Tibial nerve (tissue), 3 donors: ENCODE data around the gene APCDD1.

ENCODE experiments used
- POLR2A ChIP-seq, 2 donors: fragments of 450-650 bp; IDR thresholded peaks; one replicate each; pipeline ENCODE4 v1.6.1; 2017; ENCODE audit warnings: antibody characterized with exemption in 2 of 2, mild to moderate bottlenecking in 2 of 2, moderate library complexity in 2 of 2
- TF ChIP-seq, protein P1 (sequence below), 5 experiments: fragments of 200-600 bp in 3 of 5; fragments of 450-650 bp in 2 of 5; sonication (generic) in 3 of 5; IDR thresholded peaks; one replicate each; pipeline ENCODE4 v1.5.1; 2016 to 2019; ENCODE audit warnings: antibody characterized with exemption in 5 of 5, mild to moderate bottlenecking in 3 of 5, moderate library complexity in 2 of 5

DNA sequence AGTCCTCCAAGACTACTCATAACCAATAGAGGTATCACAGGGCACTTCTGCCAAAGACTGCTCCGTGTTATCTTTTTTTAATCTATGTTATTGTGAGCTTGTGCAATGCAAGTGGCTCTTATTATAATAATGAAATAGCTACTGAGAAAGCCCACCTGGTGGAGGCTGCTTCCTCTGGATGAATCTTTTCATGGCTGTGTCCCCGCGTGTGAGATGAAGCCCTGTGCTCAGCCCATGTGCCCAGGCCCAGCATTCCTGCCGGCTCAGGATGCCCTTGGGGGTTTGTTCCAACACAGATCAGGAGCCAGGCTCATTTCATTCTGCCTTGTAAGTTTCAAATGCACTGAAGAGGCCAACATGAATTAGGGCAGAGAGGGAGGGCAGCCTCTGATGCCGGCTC lies 18.7 kb downstream of the APCDD1 start:
- no peak for TF ChIP-seq POLR2A (IDR thresholded peaks at IDR 0.05)
- TF ChIP-seq, protein P1, sequence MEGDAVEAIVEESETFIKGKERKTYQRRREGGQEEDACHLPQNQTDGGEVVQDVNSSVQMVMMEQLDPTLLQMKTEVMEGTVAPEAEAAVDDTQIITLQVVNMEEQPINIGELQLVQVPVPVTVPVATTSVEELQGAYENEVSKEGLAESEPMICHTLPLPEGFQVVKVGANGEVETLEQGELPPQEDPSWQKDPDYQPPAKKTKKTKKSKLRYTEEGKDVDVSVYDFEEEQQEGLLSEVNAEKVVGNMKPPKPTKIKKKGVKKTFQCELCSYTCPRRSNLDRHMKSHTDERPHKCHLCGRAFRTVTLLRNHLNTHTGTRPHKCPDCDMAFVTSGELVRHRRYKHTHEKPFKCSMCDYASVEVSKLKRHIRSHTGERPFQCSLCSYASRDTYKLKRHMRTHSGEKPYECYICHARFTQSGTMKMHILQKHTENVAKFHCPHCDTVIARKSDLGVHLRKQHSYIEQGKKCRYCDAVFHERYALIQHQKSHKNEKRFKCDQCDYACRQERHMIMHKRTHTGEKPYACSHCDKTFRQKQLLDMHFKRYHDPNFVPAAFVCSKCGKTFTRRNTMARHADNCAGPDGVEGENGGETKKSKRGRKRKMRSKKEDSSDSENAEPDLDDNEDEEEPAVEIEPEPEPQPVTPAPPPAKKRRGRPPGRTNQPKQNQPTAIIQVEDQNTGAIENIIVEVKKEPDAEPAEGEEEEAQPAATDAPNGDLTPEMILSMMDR (IDR thresholded peaks at IDR 0.05): no peak
